Superior temporal gyrus (tissue), 1 donor: Measurements from ENCODE around the gene SH3RF2.
"Not testable (repeated sequence)": the region's sequence is repeated elsewhere in the genome, so short reads cannot be mapped to it uniquely, and the experiment has no call there.

Experiments
- DNase-seq: peaks from one replicate; pipeline ENCODE4 v3.0.0-alpha.2; 2016; ENCODE audit errors: extremely low spot score

SH3RF2 gene

GRCh38 chr5:145978708-145979107 is 42.3 kb downstream of the SH3RF2 start:
- DNase-seq, result no peak

GRCh38 chr5:145979270-145980223 is 43.2 kb downstream of the SH3RF2 start:
- no peak for DNase-seq

GRCh38 chr5:145980259-145980658 is 43.9 kb downstream of the SH3RF2 start:
- DNase-seq, result no peak

- DNase-seq, result no peak
Observed at GRCh38 chr5:145980718-145981117, 44.3 kb downstream of the SH3RF2 start.

- DNase-seq, result no peak
Observed at GRCh38 chr5:145981589-145982571, 45.5 kb downstream of the SH3RF2 start.

- peak; percentile 28 for DNase-seq
Observed at GRCh38 chr5:145982572-145983318, 46.4 kb downstream of the SH3RF2 start.

- peak; percentile 44 for DNase-seq
Observed at GRCh38 chr5:145983446-145983845, 47.1 kb downstream of the SH3RF2 start.

GRCh38 chr5:145984072-145984471 is 47.7 kb downstream of the SH3RF2 start:
- peak; percentile 24 for DNase-seq

GRCh38 chr5:145987856-145988255 is 51.5 kb downstream of the SH3RF2 start:
- DNase-seq, result no peak

- no peak for DNase-seq
Observed at GRCh38 chr5:145988993-145989392, 52.6 kb downstream of the SH3RF2 start.

- no peak for DNase-seq
Observed at GRCh38 chr5:145989428-145989827, 53.0 kb downstream of the SH3RF2 start.

GRCh38 chr5:145990170-145990569 is 53.8 kb downstream of the SH3RF2 start:
- DNase-seq, result no peak

GRCh38 chr5:145991044-145991575 is 54.7 kb downstream of the SH3RF2 start:
- no peak for DNase-seq

GRCh38 chr5:145993538-145993937 is 57.2 kb downstream of the SH3RF2 start:
- not testable (repeated sequence) for DNase-seq

GRCh38 chr5:145996135-145996534 is 59.8 kb downstream of the SH3RF2 start:
- DNase-seq, result no peak

- no peak for DNase-seq
Observed at GRCh38 chr5:145999208-145999607, 62.8 kb downstream of the SH3RF2 start.

GRCh38 chr5:146000072-146000471 is 63.7 kb downstream of the SH3RF2 start:
- DNase-seq, result no peak

- no peak for DNase-seq
Observed at GRCh38 chr5:146001544-146002190, 65.3 kb downstream of the SH3RF2 start.

GRCh38 chr5:146002491-146002890 is 66.1 kb downstream of the SH3RF2 start:
- DNase-seq, result no peak

GRCh38 chr5:146003852-146004251 is 67.5 kb downstream of the SH3RF2 start:
- DNase-seq, result no peak

GRCh38 chr5:146005264-146005663 is 68.9 kb downstream of the SH3RF2 start:
- no peak for DNase-seq
